IPS-20b (cell line): Measurements from ENCODE around the gene C1GALT1C1L.
"Not testable (repeated sequence)": the region's sequence is repeated elsewhere in the genome, so short reads cannot be mapped to it uniquely, and the experiment has no call there.

Experiments
- H3K27ac ChIP-seq: one replicate; pipeline ENCODE4 v1.5.1; 2013; ENCODE audit warnings: low read length
- H3K27me3 ChIP-seq: 2 replicates; pipeline ENCODE4 v1.6.1; 2013; ENCODE audit warnings: mild to moderate bottlenecking, low read length, inconsistent platforms; ENCODE audit not compliant: insufficient read depth
- H3K36me3 ChIP-seq: 2 replicates; pipeline ENCODE4 v1.6.1; 2013; ENCODE audit warnings: low read depth, mild to moderate bottlenecking, inconsistent platforms, low read length, moderate library complexity; ENCODE audit not compliant: insufficient read depth
- H3K4me1 ChIP-seq: 2 replicates; pipeline ENCODE4 v1.6.1; 2013; ENCODE audit warnings: mild to moderate bottlenecking, control low read depth, inconsistent platforms, low read length, moderate library complexity; ENCODE audit not compliant: insufficient read depth
- H3K4me3 ChIP-seq: 2 replicates; pipeline ENCODE4 v1.5.1; 2013; ENCODE audit warnings: mild to moderate bottlenecking, low read length, inconsistent platforms
- H3K9ac ChIP-seq: 2 replicates; pipeline ENCODE4 v1.6.1; 2013; ENCODE audit warnings: low read depth, mild to moderate bottlenecking, inconsistent platforms, low read length, moderate library complexity
- H3K9me3 ChIP-seq: 2 replicates; pipeline ENCODE4 v1.6.1; 2013; ENCODE audit warnings: mild to moderate bottlenecking, low read depth, low read length, inconsistent platforms; ENCODE audit not compliant: insufficient read depth

C1GALT1C1L gene

DNA sequence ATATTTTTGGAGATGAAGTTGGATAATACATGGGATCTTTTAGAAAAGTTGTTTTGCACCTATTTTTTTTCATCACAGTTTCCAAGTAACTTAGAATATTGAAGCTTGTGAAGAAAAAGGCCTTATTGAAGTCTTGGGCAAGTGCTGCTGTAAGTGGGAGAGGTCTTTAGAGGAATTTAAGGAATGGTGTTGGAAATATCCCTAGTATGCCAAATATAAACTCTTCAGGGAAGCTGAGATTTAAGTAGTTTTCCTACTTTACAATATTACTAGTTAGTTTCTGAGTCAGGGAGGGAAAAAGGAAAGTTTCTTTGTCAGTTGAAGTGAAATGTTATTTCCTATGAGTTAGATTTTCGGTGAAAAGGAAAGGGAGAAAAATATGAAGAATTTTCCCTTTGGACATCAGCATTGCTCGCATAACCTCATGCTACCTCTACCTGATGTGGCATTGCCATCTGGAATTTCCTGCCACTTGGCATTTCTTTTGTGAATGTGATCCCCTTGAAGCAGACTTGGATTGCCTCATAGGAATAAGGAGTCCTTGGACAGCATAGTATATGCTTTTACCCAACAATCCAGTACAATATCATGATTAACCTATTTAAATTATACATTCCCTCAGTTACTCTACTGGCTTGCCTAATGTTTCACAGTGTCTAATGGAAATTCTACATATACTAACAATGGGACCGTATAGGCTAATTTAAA lies 27.1 kb downstream of the C1GALT1C1L start:
- H3K27me3 ChIP-seq = no peaks in the 10 kb centered on the region
- no peak overlapping the region for H3K4me3 ChIP-seq
- H3K27ac ChIP-seq = no peak overlapping the region
- no peak overlapping the region for H3K9ac ChIP-seq
- H3K9me3 ChIP-seq = no peaks in the 10 kb centered on the region
- H3K4me1 ChIP-seq = peaks cover 5% of the 10 kb centered on the region; the same call in 1 of the 2 replicates
- no peaks in the 10 kb centered on the region for H3K36me3 ChIP-seq

DNA sequence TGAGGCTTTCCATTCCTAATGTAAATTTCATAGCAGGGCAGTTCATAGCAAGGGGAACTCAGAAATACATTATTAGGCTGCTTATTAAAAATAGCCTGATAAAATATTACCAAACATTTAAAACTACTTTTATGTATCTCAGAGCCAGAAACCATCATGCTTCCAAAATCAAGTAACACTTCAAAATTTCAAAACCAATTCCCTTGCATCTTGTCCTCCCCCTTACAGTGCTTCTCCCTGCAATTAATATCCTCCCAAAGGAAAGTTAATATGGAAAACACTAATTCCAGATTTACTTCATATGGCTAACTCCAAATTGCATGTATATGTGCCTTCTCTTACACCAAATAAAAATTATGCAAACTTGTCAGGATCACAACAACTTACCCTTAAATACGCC lies 32.5 kb downstream of the C1GALT1C1L start:
- Histone ChIP-seq H3K9ac (no peak overlapping the region), H3K4me1 (no peaks in the 10 kb centered on the region), H3K27ac (no peak overlapping the region), H3K36me3 (no peaks in the 10 kb centered on the region), H3K27me3 (peaks cover 2% of the 10 kb centered on the region; the same call in 1 of the 2 replicates), H3K9me3 (no peaks in the 10 kb centered on the region), H3K4me3 (no peak overlapping the region)

DNA sequence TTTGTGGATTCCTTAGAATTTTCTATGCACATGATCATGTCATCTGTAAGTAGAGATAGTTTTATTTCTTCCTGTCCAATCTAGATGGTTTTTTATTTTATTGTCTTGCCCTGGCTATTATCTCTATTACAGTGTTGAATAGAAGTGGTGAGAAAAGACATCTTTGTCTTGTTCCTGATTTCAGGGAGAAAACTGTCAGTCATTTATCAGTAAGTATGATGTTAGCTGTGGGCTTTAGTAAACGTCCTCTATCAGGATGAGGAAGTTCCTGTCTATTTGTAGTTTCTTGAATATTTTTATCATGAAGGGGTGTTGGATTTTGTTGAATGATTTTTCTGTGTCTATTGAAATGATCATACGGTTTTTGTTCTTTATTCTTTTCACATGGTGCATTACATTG lies 33.9 kb downstream of the C1GALT1C1L start:
- H3K27me3 ChIP-seq = peaks cover 15% of the 10 kb centered on the region
- no peaks in the 10 kb centered on the region for H3K4me1 ChIP-seq
- no peaks in the 10 kb centered on the region for H3K36me3 ChIP-seq
- H3K4me3 ChIP-seq = no peak overlapping the region
- no peak overlapping the region for H3K27ac ChIP-seq
- no peak overlapping the region for H3K9ac ChIP-seq
- no peaks in the 10 kb centered on the region for H3K9me3 ChIP-seq

DNA sequence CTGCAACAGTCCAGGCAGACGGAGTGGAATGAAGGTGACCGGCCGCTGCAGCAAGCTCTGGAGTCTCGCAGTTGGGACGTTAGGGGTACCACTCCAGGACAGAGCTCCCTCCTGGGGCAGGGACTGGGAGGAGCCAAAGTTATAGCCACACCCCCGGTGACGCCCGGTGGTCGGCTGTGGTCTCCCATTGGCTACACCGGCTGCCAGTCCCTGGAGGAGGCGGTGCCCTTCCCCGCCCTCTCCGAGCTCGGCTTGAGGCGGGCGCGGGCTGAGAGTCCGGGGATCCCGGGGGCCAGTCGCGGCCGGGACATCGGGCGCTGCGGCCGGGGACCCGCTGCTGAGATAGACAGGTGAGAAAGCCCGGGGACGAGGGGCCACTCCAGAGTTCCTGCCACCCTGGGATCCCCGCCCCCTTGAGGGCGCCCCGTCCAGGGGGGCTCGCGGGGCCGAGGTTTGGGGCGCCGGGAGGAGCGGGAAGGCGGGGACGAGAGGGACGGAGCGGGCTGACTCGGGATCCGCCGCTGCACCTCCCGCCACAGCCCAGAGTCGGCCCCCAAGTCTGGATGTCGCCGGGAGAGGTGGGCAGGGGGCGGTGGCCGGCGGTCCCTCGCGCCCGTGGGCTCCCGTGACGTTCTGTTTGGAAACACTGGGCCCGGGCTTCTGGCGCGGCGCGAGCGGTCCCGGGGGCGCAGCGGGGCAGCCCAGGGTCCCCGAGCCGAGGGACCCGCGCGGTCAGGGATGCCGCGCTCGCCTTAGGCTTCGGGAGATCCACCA lies 39.0 kb downstream of the C1GALT1C1L start, which contains the start of gene PLEKHH2:
Gene PLEKHH2, plus strand, starts transcription at position 231 of the 774 bp plus-strand sequence. CDS start 7,414 bp downstream, outside the sequence.
- Histone ChIP-seq H3K27ac (no peak within 1 kb of the TSS), H3K4me1 (peaks cover 3% of the 10 kb centered on the region; the same call in 1 of the 2 replicates)

DNA sequence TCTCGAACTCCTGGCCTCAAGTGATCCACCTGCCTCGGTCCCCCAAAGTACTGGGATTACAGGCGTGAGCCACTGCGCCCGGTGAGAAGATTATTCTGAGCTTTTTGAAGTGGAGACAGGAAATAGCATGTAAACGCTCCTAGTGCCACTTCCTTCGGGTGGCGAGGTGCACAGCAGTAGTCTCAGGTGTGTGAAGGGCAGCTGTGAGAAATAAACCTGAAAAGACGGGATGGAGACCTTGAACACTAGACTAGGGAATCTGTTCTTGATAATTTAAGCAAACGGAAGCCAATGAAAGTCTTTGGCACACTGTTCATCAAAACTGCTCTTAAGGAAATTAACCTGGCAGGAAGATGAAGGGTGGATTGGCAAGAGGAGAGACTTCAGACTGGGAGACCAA lies 39.6 kb downstream of the C1GALT1C1L start:
- Histone ChIP-seq H3K27ac (no peak overlapping the region), H3K27me3 (peaks cover 20% of the 10 kb centered on the region), H3K36me3 (no peaks in the 10 kb centered on the region), H3K4me3 (peak overlapping the region; percentile 64), H3K4me1 (peaks cover 3% of the 10 kb centered on the region; the same call in 1 of the 2 replicates), H3K9me3 (no peaks in the 10 kb centered on the region), H3K9ac (peak overlapping the region; percentile 58; the same call in 1 of the 2 replicates)

More for the DNA sequence above, 39.0 kb downstream of the C1GALT1C1L start, which contains the start of gene PLEKHH2:
- peaks cover 20% of the 10 kb centered on the region for H3K27me3 ChIP-seq
- H3K4me3 ChIP-seq = peak within 1 kb of the TSS; percentile 64
- peak within 1 kb of the TSS; percentile 58; the same call in 1 of the 2 replicates for H3K9ac ChIP-seq
- H3K36me3 ChIP-seq = no peaks in the 10 kb centered on the region
- no peaks in the 10 kb centered on the region for H3K9me3 ChIP-seq

DNA sequence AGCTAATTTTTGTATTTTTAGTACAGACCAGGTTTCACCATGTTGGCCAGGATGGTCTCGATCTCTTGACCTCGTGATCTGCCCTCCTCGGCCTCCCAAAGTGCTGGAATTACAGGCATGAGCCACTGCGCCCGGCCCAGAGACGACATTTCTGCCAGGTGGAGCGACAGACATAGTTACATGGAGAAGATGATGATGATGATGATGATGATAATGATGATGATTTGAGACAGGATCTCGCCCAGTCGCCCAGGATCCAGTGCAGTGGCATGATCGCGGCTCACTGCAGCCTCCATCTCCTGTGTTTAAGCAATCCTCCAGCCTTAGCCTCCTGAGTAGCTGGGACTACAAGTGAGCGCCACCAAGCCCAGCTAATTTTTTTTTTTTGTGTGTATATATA lies 40.1 kb downstream of the C1GALT1C1L start:
- not testable (repeated sequence) for H3K9me3 ChIP-seq, H3K4me3 ChIP-seq, H3K9ac ChIP-seq, H3K36me3 ChIP-seq, H3K4me1 ChIP-seq, H3K27ac ChIP-seq
- H3K27me3 ChIP-seq = peaks cover 20% of the 10 kb centered on the region

DNA sequence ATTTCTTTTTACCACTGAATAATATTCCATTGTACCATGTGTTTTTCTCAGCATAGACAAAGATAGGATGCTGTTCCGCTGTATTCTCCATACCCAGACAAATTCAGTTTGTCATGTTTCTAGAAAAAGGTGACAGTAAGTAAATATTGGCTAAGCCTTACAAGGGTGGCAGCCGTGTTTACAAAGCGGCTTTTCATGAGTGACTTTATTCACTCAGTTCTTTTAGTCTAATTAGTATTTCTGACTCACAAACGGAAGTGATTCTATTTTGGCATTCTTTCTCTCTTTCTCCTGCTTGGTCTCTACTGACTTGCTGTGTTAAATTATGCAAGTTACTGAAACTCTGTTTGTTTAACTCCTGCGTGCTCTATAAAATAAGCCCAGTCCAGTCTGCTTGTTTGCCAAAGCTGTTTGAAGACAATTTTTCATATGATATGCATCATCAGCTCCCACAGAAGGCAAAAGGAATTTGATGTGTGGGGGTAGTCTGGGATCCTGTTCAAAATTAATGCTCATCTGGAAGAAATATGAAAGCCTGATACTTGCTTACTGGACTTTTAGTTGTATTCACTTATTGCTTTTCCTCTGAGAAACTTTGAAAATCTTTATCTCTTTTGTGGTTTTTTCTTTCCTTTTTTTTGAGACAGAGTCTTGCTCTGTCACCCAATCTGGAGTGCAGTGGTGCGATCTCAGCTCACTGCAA lies 41.5 kb downstream of the C1GALT1C1L start:
- Histone ChIP-seq H3K27ac (no peak overlapping the region), H3K9ac (no peak overlapping the region), H3K9me3 (no peaks in the 10 kb centered on the region), H3K4me1 (peaks cover 3% of the 10 kb centered on the region; the same call in 1 of the 2 replicates), H3K27me3 (peaks cover 20% of the 10 kb centered on the region), H3K4me3 (no peak overlapping the region), H3K36me3 (no peaks in the 10 kb centered on the region)

DNA sequence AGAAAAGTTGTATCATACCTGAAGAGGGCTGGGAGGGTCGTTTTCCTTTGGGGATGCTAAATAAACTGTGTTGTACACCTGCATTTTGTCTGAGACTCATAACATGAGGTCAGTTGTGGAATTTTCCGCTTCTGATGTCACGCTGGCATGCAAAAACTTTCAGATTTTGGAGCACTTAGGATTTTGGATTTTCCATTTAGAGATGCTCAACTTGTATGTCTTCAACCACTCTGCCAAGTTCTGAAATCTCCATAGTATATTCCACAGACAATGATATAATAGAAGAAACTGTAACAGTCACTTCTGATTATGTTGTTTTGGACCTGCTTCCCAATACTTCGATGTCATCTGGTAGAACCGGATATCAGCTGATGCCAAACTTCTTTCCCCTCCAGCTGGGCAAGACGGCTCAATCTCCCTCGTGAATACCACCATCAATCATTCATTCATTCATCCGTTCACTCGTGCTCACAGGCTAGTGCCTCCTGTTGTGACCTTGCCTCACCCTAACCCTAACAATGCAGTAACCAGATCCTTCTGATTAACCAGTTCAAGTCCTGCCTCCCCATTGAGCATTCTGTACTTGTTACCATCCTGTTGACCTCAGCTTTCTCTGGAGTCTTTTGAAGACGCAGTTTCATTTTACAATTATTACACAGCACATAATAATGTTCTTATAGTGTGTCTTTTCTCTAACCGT lies 44.5 kb downstream of the C1GALT1C1L start:
- H3K27me3 ChIP-seq = peaks cover 3% of the 10 kb centered on the region
- no peak overlapping the region for H3K9ac ChIP-seq
- no peak overlapping the region for H3K4me3 ChIP-seq
- H3K4me1 ChIP-seq = peaks cover 2% of the 10 kb centered on the region; the same call in 1 of the 2 replicates
- H3K27ac ChIP-seq = no peak overlapping the region
- no peaks in the 10 kb centered on the region for H3K36me3 ChIP-seq
- no peaks in the 10 kb centered on the region for H3K9me3 ChIP-seq
